ENCODE measurements around the gene C2CD3.
"Not testable (repeated sequence)": the region's sequence is repeated elsewhere in the genome, so short reads cannot be mapped to it uniquely, and the experiment has no call there.

C2CD3 gene

GRCh38 chr11:74092425-74092824 lies 78.4 kb downstream of the C2CD3 start:
- TF ChIP-seq CTCF (conservative IDR thresholded peaks at IDR 0.05) = no peak
- H3K27ac ChIP-seq = no peak overlapping the region

- TF ChIP-seq CTCF (conservative IDR thresholded peaks at IDR 0.05) = no peak
These were observed 79.3 kb downstream of the C2CD3 start for GRCh38 chr11:74091549-74091948.

GRCh38 chr11:74090701-74091100 lies 80.1 kb downstream of the C2CD3 start:
- TF ChIP-seq CTCF (conservative IDR thresholded peaks at IDR 0.05) = peak; percentile 78
- no peak overlapping the region for H3K27ac ChIP-seq

More at GRCh38 chr11:74091549-74091948, 79.3 kb downstream of the C2CD3 start:
- no peak overlapping the region for H3K27ac ChIP-seq

- H3K27ac ChIP-seq = peak overlapping the region; percentile 60
- TF ChIP-seq CTCF (conservative IDR thresholded peaks at IDR 0.05) = no peak
These were observed 84.4 kb downstream of the C2CD3 start for GRCh38 chr11:74086242-74086884.

GRCh38 chr11:74085542-74085892 lies 85.3 kb downstream of the C2CD3 start:
- peak overlapping the region; percentile 60 for H3K27ac ChIP-seq
- no peak for TF ChIP-seq CTCF (conservative IDR thresholded peaks at IDR 0.05)

GRCh38 chr11:74084796-74085541 lies 85.8 kb downstream of the C2CD3 start:
- peak overlapping the region; percentile 60 for H3K27ac ChIP-seq
- TF ChIP-seq CTCF (conservative IDR thresholded peaks at IDR 0.05) = no peak

GRCh38 chr11:74083927-74084326 lies 86.9 kb downstream of the C2CD3 start:
- not testable (repeated sequence) for H3K27ac ChIP-seq

GRCh38 chr11:74081428-74081827 lies 89.4 kb downstream of the C2CD3 start:
- TF ChIP-seq CTCF (conservative IDR thresholded peaks at IDR 0.05) = no peak
- peak overlapping the region; percentile 49 for H3K27ac ChIP-seq
